HFF-Myc (cell line): Measurements from ENCODE around the gene NEB.

Experiments
- DNase-seq: peaks from one replicate; pipeline ENCODE4 v3.0.0-alpha.2; 2011; ENCODE audit warnings: low read depth; ENCODE audit errors: extremely low read depth
- H3K4me3 ChIP-seq: replicated peaks from 2 replicates; pipeline ENCODE4 v1.5.1; 2011; ENCODE audit warnings: low read depth, mild to moderate bottlenecking, control low read depth, low read length
- TF ChIP-seq, protein P1 (sequence below): IDR thresholded peaks from 2 replicates; pipeline ENCODE4 v1.5.1; 2012; ENCODE audit warnings: mild to moderate bottlenecking, low read depth, low read length, control low read depth; ENCODE audit errors: missing control alignments

The NEB gene

DNA sequence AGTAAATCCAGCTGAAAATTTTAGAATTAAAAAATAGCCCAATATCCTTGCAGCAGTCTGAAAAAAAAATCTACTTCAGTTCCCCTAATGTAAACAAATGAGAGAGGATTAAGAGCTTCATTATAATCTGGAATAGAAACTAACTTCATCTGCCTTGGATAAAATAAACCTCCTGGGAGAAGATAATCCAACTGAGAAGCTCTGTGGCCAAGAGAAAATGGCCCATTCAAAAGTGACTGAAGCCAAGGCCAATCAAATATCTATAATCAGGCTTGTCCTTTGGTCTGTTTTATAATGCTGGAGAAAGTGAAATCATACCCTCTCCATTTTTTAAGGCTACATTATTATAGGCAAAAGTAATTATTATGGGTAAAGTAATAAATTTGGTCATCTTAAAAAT is 110.0 kb downstream of the NEB start:
- no peak for DNase-seq
- no peak overlapping the region for H3K4me3 ChIP-seq
- TF ChIP-seq, protein P1, sequence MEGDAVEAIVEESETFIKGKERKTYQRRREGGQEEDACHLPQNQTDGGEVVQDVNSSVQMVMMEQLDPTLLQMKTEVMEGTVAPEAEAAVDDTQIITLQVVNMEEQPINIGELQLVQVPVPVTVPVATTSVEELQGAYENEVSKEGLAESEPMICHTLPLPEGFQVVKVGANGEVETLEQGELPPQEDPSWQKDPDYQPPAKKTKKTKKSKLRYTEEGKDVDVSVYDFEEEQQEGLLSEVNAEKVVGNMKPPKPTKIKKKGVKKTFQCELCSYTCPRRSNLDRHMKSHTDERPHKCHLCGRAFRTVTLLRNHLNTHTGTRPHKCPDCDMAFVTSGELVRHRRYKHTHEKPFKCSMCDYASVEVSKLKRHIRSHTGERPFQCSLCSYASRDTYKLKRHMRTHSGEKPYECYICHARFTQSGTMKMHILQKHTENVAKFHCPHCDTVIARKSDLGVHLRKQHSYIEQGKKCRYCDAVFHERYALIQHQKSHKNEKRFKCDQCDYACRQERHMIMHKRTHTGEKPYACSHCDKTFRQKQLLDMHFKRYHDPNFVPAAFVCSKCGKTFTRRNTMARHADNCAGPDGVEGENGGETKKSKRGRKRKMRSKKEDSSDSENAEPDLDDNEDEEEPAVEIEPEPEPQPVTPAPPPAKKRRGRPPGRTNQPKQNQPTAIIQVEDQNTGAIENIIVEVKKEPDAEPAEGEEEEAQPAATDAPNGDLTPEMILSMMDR = no peak

DNA sequence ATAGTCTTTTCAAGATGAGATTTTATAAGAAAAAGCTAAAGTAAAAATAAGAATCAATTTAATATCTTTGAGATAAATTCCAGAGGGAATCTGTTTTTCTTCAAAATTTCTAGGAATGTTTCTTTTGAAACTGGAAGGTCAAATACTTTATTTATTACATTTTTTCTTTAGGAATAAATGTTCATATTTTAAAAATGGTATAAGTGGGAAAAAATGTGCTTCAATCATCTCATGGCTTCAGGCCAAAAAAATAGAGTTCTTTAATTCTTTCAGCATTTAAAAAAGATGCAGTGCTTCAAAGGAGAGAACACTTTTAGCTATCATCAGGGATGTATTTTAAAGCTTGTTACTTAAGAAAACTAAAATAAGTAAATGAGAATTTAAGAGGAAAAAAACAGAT is 110.6 kb downstream of the NEB start:
- TF ChIP-seq, protein P1 = no peak
- DNase-seq = no peak
- H3K4me3 ChIP-seq = no peak overlapping the region

DNA sequence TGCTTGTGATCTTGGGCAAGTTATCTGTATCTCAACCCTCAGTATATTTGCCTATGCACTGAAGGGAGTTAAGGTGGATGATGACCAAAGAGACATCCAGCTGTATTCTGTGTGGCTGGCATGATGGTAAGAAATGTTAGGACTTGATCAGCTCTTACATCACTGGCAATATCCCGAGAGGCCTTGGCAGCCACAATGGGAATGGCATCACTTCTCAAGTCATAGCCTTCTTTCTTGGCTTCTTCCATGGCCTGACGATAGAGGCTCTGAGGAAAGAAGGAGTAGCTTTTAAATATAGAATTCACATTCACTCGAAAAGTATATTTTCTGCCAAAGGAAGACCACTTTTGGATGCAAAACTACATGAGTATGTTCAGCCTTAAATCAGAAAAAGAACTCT is 113.5 kb downstream of the NEB start:
- no peak for DNase-seq
- no peak overlapping the region for H3K4me3 ChIP-seq
- TF ChIP-seq, protein P1 = no peak

DNA sequence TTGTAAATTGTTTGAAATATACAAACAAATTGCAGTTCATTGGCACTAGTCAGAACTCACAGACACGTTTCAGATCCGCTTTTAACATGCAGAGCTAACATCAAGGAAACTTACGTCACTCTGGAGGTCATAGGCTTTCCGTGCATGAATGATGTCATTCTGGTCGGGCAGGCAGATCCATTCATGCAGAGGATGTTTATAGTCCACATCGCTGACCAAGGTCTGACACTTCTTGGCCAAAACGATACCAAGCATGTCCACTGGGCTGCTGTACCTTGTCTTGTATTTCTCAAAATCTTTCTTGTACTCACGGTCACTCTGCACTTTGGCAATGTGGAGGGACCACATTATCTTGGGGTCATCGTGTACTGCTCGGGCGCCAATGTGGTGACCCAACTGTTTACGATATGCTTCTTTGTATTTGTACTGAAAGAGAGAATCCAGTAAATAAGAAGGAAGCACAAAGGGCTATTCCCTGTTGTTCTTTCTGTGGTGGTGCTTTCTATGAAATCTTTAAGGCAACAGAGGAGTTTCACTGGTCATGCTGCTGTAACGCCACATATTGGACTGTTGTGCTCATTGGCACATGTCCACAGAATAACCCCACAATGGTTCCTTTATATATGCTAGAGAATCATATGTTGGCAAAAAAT is 114.8 kb downstream of the NEB start:
- TF ChIP-seq, protein P1 = no peak
- peak; percentile 5 for DNase-seq
- H3K4me3 ChIP-seq = no peak overlapping the region

DNA sequence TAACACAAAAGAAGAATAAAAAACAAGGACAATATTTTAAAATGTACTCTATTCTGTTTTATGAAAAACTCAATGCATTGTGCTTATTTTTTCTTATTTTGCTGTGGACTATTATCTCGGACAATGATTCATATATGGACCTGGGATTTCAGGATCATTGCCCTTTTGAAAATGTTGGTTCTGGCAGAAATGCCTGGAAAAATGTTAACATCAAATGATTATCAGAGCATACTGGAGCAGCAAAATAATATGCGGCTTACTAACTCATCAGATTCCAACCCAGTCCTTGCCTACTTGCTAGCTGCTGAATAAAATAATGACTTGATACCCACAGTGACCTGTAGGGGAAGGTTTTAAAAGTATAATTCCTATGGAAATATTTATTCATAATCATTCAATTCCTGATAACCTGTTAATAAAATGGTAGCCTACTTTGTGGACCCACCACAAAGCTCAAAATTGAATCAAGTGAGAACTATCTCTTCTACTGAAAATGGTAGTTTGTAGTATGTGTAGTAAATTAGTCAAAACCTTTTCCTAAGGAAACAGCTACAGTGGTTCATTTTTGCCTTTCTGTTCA is 117.4 kb downstream of the NEB start:
- TF ChIP-seq, protein P1 = no peak
- no peak for DNase-seq
- H3K4me3 ChIP-seq = no peak overlapping the region

DNA sequence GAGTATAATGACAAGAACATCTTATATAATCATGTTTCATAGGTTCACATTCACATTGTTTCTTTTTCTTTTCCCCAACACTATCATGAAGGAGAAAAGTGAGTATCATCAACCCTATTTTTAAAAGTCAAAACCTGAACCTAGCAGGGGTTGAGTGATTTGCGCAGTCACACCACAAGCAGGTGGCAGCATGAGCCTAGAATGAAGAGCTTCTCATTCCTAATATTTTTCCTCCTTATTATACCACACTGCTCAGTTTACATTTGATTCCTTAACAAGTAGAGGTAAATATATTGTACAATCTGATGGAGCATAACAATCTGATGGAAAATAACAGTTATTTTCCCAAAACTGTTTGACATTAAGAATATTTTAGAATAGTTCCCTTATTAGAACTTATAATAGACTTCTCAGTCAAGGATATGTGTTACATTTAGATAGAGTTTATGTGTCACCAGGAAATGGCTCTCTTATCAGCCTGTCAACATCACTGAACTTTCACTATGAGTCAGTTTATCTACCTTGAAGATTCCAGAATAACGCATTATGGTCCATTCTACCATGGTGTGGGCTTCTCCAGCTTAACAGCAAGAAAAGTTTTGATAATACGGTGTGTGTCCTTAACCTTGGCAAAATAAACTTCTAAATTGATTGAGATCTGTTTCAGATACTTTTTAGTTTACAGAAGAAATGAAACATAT is 119.5 kb downstream of the NEB start:
- no peak for DNase-seq
- TF ChIP-seq, protein P1 = no peak
- H3K4me3 ChIP-seq = no peak overlapping the region
